GM23338 (cell line): ENCODE results near the gene NCOA1.

Experiments used
- CTCF ChIP-seq, 2 experiments: fragments of 200-600 bp in 1 of 2; sonication (generic) in 1 of 2; conservative IDR thresholded peaks; 2 replicates each; pipeline versions ENCODE4 v1.5.1 to v1.6.1; 2016 to 2017; ENCODE audit warnings: antibody characterized with exemption in 2 of 2, low read depth in 2 of 2, mild to moderate bottlenecking in 2 of 2, moderate library complexity in 1 of 2
- EZH2phosphoT487 ChIP-seq: fragments of 200-600 bp; sonication (generic); IDR thresholded peaks from one replicate; pipeline ENCODE4 v1.8.1; 2018; ENCODE audit warnings: antibody characterized with exemption; ENCODE audit not compliant: unreplicated experiment
- JUNB ChIP-seq: IDR thresholded peaks from one replicate; pipeline ENCODE4 v1.6.1; 2016; ENCODE audit warnings: antibody characterized with exemption; ENCODE audit not compliant: unreplicated experiment
- POLR2AphosphoS5 ChIP-seq: IDR thresholded peaks from 2 replicates; pipeline ENCODE4 v1.6.1; 2016; ENCODE audit warnings: antibody characterized with exemption, low read depth
- REST ChIP-seq: IDR thresholded peaks from one replicate; pipeline ENCODE4 v1.6.1; 2018; ENCODE audit warnings: antibody characterized with exemption; ENCODE audit not compliant: unreplicated experiment
- ZNF114 ChIP-seq: fragments of 250-450 bp; sonication (Bioruptor Pico); IDR thresholded peaks from 2 replicates; pipeline ENCODE4 v1.5.0; 2020; ENCODE audit warnings: mild to moderate bottlenecking, moderate library complexity

DNA sequence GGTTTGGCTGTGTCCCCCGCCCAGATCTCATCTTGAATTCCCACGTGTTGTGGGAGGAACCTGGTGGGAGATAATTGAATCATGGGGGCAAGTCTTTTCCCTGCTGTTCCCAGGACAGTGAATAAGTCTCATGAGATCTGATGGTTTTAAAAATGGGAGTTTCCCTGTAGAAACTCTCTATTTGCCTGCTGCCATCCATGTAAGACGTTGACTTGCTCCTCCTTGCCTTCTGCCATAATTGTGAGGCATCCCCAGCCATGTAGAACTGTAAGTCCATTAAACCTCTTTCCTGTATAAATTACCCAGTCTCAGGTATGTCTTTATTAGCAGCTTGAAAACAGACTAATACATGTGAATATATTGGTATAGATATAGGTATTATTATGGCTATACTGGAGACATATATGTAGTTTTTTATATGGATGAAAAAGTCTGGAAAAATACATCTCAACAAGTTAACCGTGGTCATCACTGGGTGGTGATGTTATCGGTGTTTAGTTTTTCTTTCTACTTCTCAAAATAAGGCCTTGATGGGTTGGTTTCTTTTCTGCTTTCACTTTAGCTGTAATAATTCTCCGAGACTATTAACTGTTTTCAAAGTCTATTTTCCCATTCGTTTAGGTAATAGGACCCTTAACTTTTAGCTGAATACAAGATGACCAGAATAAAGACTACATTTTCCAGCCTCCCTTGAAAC is 39.1 kb upstream of the NCOA1 start:
- TF ChIP-seq CTCF (conservative IDR thresholded peaks at IDR 0.05; ENCODE audit: low read depth in 2 of 2), result no peak
- no peak for TF ChIP-seq JUNB
- no peak for TF ChIP-seq ZNF114
- no peak for TF ChIP-seq EZH2phosphoT487
- TF ChIP-seq POLR2AphosphoS5, result no peak
- no peak for TF ChIP-seq REST
